HL-60 (cell line): ENCODE data around the gene LZIC.

Source experiments
- CTCF ChIP-seq: IDR thresholded peaks from one replicate; pipeline ENCODE4 v1.5.1; 2011; ENCODE audit warnings: low read length, control low read depth, inconsistent platforms; ENCODE audit not compliant: insufficient read depth
- GABPA ChIP-seq: IDR thresholded peaks from 2 replicates; pipeline ENCODE4 v1.6.1; 2012; ENCODE audit warnings: low read depth
- POLR2AphosphoS5 ChIP-seq: IDR thresholded peaks from 2 replicates; pipeline ENCODE4 v1.6.1; 2012; ENCODE audit warnings: low read depth
- REST ChIP-seq: IDR thresholded peaks from 2 replicates; pipeline ENCODE4 v1.6.1; 2012; ENCODE audit warnings: low read depth; ENCODE audit not compliant: insufficient replicate concordance
- SPI1 ChIP-seq: IDR thresholded peaks from 2 replicates; pipeline ENCODE4 v1.6.1; 2012; ENCODE audit warnings: low read depth, mild to moderate bottlenecking, borderline replicate concordance

GRCh38 chr1:9927259-9927658 lies 15.9 kb downstream of the LZIC start:
- TF ChIP-seq CTCF, result no peak
- TF ChIP-seq POLR2AphosphoS5, result no peak
- TF ChIP-seq REST, result no peak
- TF ChIP-seq SPI1, result no peak
- no peak for TF ChIP-seq GABPA
